ENCODE measurements around the gene KRT10.

The KRT10 gene

GRCh38 chr17:40800381-40800780 lies 22.0 kb downstream of the KRT10 start:
- DNase-seq = no peak

GRCh38 chr17:40799859-40800258 lies 22.6 kb downstream of the KRT10 start, which contains the start of gene KRT28:
TSS of gene KRT28 (minus strand) at chr17:40799959. CDS start at chr17:40799893, 66 bp downstream.
- no peak for DNase-seq

GRCh38 chr17:40796846-40797245 lies 25.6 kb downstream of the KRT10 start:
- DNase-seq = no peak

GRCh38 chr17:40795019-40795667 lies 27.3 kb downstream of the KRT10 start:
- no peak for DNase-seq

- DNase-seq = no peak
These were observed 27.9 kb downstream of the KRT10 start for GRCh38 chr17:40794466-40794865.

- no peak for DNase-seq
These were observed 28.6 kb downstream of the KRT10 start for GRCh38 chr17:40793832-40794231.

GRCh38 chr17:40791787-40792436 lies 30.5 kb downstream of the KRT10 start:
- no peak for DNase-seq

GRCh38 chr17:40791111-40791510 lies 31.3 kb downstream of the KRT10 start:
- no peak for DNase-seq

- no peak for DNase-seq
These were observed 40.0 kb downstream of the KRT10 start, which contains the start of gene KRT27 for GRCh38 chr17:40782450-40782849. TSS of gene KRT27 (minus strand) at chr17:40782550. CDS start at chr17:40782493, 57 bp downstream.

- no peak for DNase-seq
These were observed 43.1 kb downstream of the KRT10 start for GRCh38 chr17:40779181-40779909.

- no peak for DNase-seq
These were observed 44.0 kb downstream of the KRT10 start for GRCh38 chr17:40778461-40778860.

- no peak for DNase-seq
These were observed 44.4 kb downstream of the KRT10 start for GRCh38 chr17:40777971-40778370.

- no peak for DNase-seq
These were observed 45.0 kb downstream of the KRT10 start for GRCh38 chr17:40777459-40777858.

- DNase-seq = no peak
These were observed 46.5 kb downstream of the KRT10 start for GRCh38 chr17:40775945-40776344.

GRCh38 chr17:40772101-40772500 lies 50.3 kb downstream of the KRT10 start, which contains the start of gene KRT26:
TSS of gene KRT26 (minus strand) at chr17:40772201. CDS start at chr17:40772113, 88 bp downstream.
- DNase-seq = no peak

Data from activated CD4-positive, CD25-positive, alpha-beta regulatory T cell (primary cell).